NCI-H1694 (cell line): ENCODE measurements around the gene OPCML.

Experiments
- DNase-seq: peaks from one replicate; lab custom pipeline; 2025; lab: John Stamatoyannopoulos, UW

OPCML gene

DNA sequence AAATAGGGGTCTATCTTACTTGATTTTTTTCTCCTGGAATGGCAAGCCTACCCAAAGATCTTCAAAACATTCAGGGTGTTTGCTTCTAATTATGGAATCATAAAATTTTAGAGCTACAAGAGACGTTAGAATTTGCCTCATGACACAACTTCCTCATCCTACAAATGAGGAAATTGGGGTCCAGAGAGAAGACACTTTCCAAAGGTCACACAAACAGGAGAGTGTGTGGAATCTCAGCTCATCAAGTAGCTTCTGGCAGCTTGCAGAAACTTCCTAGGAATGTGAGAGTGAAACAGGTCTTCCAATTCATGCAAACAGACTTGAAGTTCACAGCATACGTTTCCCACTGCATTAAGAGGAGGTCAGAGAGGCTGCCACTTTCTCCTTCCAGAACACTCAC lies 976.0 kb downstream of the OPCML start:
- no peak for DNase-seq

DNA sequence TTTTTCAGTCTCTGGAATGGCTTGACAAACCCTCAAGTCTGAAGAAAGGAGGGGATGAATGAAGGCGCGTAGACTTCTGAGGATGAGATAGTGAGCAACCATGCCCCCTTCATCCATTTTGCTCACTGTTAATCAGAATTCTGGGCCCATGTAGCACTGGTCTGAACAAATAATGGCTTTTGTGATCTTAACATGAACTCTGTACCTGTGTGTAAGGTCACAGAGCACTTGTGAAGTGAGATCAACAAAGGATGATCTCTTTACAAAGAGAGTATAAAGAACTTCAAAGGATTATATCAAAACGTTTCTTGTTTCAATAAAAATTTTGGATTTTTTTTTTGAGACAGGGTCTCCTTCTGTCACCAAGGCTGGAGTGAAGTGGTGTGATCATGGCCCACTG lies 976.7 kb downstream of the OPCML start:
- DNase-seq: no peak

DNA sequence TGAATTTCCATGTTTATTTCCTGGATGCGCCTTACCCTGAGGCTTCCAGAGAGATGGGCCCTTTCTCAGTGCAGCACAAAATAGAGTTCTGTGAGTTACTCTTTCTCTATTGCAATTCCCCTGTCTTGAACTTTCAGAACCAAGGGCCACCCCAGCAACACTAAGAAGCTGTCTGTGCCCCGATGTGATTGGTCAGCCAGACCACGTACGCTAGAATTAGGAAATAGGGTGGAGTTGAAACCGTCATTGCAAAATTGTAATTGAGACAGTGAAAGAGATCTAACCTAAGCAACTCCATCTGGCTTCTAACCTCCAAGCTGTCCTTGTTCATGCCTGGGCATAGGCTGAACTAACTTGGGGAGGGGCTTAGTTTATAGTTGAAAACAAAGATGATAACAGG lies 981.3 kb downstream of the OPCML start:
- DNase-seq: no peak

DNA sequence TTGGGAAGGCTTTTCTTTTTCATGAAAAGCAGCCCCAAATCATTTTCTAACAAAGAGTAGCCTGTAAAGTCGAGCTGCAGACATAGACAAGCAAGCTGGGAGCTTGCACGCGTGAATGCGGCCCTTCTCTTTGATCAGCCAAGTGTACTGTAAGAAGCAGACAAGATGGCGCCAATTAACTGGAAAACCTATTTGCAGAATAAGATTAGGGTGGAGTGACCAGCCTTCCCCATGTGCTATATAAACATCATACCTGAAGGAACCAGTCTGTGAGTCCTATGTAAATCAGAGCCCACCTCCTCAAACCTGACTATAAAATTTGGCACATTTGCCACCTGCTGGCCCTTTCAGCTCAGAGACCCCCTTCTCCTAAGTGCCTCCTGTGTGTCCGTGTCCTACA lies 982.7 kb downstream of the OPCML start:
- DNase-seq: no peak

DNA sequence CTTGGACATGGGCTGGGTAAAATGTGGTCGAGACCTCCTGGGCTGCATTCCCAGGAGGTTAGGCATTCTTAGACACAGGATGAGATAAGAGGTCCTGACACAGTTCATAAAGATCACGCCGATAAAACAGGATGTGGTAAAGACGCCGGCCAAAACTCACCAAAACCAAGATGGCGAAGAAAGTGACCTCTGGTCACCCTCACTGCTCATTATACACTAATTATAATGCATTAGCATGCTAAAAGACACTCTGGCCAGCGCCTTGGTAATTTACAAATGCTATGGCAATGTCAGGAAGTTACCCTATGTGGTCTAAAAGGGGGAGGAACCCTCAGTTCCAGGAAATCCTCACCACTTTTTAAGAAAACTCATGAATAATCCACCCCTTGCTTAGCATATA lies 983.3 kb downstream of the OPCML start:
- no peak for DNase-seq

DNA sequence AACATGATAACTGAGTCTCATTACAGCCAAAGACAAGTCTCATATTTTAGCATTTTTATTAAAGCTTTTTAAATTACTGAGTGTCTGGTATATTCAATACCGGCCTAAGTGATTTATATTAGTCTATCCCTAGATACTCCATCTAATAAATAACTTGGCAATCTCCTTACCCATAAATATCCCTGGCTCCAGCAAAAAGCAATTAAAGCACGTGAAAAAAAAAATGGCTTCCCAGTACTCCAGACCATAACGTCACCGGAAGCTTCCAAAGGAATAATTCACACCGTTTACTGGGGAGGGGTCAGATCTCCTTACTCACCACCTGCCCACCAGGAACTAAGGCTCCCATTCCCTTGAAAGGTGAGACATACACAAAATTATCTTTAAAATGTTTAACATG lies 988.3 kb downstream of the OPCML start:
- no peak for DNase-seq

DNA sequence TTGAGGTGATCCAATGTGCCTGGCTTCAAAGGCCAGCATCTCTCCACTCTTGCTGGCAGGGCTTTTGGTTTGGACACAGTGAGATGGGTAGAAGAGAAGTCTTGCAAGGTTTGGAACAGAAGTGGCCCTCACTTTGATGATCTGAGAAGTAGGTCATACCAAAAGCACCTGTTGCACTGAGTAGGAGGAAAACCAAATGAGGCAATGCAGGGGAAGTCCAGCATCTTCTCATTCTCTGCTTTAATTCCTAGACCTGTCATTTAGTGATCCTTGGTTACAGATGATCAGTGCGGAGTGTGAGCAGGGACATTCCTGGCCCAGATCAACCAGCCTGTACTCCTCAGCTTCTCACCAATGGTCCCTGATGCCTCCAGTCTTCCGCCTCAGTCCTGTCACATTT lies 990.5 kb downstream of the OPCML start:
- DNase-seq: no peak

DNA sequence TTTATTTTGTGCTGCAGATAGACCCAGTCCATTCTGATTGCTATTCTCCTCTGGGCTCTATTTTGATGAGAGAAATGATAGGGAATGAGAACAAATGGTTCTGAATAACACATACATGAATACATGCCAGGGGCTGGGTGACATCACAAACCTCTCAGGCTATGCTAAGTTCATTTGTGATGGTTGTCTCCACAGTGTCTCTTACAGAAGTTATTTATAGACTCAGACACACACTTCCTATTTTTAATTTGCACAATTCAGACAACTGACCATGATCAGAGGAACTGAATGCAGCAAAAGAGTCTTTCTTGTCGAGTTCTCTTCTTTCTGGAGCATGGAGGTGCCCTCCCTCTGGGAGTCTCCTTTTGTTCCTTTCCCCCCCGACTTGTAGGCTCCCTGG lies 991.7 kb downstream of the OPCML start:
- DNase-seq: no peak

DNA sequence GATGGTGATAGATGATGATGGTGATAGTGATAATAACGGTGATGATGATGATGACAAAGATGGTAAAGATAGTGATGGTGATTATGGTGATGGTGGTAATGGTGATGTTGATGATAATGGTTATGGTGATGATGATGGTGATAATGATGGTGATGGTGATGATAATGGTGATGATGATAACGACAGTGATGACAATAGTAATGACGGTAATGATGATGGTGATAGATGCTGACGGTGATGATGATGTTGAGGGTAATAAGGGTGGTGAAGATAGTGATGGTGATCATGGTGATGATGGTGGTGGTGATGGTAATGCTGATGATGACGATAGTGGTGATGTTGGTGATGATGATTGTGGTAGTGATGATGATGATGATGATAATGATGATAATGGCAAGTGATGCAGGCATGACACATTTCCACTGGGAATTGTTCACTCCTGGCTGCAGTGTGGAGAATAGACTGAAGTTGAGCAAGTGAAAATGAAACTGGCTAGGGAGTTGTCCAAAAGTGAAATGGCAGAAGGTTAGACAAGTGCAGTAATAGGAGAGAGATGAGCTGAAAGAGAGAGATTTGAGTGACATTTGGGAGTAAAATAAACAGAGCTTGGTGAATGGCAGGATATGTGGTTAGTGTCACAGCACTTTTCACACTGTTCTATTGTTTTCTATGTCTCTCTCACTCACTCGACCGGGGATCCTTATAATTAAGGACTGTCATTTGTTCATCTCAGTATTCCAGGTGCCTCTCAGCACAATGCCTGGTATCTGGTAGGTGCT lies 992.5 kb downstream of the OPCML start:
- DNase-seq: no peak

DNA sequence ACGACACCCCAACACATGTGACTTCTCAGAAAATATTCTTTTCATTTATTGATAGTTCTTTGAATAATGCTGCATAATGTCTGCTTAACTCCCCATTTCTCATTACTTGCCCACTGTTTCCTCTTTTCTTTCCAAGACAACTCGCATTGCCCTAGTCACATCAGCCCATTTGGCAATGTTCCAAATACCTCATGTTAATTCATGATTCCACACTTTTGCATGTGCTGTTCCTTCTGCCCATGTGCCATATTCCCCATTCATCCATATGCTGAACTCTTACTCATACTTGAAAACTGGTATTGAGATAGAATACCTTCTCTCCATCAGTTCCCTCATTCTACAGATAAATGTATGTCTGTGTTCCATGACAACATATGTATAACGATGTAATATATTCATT lies 993.7 kb downstream of the OPCML start:
- DNase-seq: no peak

DNA sequence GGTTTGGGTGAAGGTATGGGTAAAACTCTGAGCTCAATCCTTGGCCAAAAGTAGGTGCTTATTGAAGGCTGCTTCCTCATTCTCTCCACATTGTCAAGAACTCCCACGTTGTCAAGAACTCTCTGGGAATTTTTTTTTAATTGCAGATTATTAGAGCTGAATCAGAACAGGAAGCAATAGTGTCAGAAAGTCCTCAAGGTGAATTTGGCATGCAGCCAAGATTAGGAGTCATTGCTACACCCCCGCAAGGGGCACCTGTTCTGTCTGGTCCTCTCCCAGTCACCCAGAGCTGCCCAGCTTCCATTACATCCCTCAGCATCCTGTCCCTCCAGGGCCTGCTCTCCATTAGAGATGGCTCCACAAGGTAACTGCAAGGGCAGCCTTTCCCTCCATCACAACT lies 996.5 kb downstream of the OPCML start:
- no peak for DNase-seq

DNA sequence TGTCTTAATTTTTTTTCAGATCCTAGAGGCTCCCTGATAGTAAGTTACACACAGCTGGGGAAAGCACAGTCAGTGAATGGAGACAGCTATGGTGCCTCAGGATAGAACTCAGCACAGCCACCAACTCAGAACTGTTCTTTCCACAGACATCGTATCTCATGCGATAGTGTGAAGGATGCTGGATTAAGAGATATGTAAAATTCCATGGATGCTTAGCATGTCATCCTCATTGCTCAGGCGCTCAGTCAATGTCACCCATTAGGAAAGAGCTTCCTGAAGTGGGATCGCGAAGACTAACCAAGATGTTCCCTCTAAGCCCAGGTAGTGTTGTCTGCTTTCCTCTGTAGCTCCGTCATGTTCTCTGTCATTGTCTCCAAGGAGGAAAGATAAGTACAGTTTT lies 1000.4 kb downstream of the OPCML start:
- DNase-seq: no peak

DNA sequence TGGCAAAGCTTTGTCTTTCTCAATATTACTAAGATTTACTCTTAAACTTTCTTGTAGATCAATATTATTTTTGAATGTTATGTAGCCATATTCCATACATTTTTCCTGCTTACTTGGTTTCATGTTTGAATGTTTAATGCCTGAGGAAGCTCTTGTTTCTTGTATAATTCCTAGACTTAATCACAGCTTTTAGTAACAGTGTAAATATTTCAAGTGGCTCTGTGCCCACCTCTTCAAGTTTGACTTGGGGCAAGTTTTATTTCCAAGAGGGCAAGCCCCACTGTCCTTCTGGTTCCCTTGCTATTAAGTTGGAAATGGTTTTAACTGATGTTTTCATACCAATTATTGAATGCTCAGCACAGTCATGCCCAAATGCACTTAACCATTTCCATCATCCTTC lies 1004.1 kb downstream of the OPCML start:
- no peak for DNase-seq

DNA sequence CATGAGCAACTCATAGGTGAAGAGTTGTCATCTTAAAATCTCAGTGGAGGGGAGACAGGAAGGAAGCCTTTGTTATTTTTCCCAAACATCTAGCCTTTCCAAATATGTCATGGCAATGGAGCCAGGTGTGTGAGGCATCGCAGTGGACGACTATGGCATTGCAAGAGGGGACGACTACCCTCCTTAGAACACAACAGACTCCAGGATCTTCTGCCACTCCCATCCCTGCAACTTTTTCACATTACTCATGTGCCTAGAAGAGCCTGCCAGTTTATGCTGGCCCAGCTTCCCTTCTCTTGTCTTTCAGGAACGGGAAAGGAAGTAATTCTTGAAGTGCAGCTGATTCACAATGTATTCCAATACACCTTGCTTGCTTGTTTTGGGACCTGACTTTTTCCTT lies 1008.4 kb downstream of the OPCML start:
- DNase-seq: no peak

DNA sequence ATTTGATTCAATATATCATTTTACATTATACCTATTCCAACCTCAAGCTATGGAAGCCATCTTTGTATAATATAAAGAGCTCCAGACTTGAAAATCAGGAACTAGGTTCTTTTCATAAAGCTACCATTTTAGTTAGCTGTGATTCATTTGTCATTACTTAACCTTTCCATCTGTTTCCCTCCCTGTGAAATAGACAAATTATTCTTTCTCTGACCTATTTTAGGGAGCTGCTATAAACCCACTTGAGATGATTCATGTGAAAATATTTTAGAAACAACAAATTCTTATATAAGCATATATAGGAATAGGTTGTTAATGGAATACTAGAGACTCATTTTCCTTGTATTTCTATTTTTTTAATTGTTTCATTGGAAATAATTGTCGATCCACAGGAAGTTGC lies 1012.1 kb downstream of the OPCML start:
- no peak for DNase-seq

DNA sequence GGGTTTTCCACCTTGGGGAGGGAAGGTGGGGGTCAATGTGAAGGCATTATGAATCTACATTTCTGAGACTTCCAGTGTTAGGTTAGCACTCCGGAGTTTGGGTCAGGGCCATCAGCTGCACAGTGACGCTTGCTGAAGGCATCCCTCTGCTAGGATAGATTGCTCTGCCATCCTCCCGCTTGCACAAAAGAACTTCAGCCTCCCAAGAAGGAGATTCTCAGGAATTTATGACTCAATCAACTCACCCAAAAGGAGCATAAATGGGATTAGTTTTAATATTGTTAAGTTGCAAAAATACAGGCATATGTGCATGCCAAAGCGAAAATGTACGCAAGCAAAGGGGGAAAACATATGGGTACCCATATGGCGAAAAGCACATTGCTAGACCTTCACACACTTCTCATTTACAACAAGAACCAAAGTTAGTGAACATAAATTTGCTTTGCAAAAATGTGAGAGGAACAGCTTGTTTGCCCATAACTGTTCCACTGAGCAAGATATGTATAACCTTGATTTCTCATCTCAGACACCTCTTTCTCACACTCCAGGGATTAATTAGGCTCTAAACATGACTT lies 1013.0 kb downstream of the OPCML start:
- no peak for DNase-seq

DNA sequence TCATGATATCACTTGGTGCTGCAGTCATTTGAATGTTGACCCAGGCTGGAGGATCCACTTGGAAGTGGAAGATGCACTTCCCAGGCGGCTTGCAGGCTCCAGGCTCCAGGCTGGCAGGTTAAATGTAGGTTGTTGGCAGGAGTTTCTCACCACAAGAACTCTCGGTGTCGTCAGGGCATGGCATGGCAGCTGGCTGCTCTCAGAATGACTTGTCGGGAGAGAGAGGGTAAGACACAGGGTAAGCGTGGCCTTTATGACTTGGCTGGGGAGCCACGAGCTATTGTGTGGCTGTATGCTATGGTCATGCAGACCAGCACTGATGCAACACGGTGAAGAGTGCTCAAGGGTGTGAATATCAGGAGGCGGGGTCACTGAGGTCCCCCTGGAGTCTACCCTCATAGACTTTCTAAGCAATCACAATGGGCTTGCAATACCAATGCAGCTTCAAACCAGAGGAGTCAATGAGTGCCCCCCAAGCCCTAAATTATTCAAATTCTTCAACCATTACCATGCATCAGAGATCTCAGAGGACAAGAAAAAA lies 1027.7 kb downstream of the OPCML start:
- DNase-seq: no peak

DNA sequence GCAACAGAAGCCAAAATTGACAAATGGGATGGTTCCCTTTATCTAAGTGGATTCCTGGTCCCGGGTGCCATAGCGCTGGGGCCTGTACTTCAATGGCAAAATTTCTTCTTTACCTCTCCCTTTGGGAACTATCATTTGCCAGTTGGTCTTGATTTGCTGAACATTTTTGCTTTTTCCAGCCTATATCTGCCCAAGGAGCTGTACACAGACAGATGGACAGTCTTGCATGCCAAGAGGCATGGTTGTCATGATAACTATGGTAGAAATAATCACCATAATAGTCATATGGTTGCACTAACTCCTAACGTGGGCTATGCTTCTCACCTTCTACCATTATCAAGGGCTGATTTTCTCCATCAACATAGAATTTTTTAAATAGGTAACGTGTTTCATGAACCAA lies 1030.9 kb downstream of the OPCML start:
- no peak for DNase-seq

DNA sequence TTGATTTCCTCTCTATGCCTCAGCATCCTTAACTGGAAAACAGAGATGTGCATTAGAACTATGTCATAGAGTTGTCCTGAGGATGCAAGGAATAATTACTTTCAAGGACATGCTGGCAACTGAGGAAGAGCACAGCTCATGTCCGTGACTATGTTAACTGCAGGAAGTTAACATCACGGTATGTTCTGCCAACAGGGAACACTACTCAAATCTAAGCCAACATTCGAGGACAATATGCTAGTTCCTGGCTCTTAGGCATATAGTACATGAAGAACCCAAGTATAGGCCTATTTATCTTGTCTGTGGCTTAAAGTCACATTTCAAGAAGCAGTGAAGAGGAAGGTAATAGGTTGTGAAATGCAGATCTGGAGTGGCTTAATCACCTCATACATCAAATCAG lies 1032.6 kb downstream of the OPCML start:
- DNase-seq: no peak

DNA sequence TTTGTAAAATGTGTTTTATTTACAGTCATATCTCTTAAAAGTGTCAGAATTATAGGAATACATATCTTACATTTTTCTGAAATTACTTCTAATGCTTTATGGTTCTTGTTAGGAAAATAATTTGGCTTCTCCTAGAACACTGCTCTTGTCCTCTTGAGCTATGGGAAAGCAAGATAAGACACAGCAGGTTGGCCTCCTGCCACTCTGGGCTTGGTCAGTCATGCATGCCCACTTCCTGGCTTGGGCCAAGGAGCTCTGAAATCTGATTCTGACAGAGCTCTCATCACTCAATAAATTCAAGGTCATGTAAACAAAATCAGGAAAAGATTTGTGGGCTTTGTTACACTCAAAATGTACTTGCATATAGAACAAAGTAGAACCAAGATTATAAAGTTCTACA lies 1036.0 kb downstream of the OPCML start:
- no peak for DNase-seq

DNA sequence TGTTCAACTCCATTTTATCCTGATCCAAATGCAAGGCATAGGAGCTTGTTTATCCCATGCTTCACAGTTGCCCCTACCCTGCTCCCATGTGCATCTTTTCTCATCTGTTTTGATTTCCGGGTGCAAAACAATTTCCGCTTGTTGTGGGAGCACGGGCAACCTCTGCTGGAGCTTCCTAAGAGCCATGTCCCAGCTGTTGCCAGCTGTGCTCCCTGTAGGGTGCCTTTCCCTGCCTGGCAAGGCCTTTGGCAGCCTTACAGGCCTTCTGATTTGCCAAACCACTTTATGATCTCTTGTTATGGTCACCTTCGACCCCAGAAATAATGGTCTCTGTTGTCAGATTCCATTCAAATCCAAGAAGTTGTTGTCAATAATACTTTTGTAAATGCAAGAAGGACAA lies 1038.5 kb downstream of the OPCML start:
- no peak for DNase-seq

DNA sequence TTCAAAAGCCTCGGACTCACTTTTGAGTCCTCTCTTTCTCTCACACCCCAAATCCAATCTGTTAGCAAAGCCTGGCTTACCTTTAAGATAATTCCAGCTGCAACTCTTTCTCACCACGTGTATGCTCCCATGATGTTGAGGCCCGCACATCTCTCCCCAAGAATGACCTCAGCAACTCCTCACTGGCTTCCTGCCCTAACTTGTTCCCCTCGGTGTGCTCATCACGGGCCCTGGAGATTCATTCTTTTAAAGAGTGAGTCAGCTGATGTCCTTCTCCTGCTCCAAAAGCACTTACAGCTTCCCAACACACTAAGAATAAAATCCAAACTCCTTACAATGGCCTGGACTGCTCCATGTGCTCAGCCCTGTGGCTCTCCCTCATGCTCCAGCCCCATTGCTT lies 1041.3 kb downstream of the OPCML start:
- DNase-seq: no peak

DNA sequence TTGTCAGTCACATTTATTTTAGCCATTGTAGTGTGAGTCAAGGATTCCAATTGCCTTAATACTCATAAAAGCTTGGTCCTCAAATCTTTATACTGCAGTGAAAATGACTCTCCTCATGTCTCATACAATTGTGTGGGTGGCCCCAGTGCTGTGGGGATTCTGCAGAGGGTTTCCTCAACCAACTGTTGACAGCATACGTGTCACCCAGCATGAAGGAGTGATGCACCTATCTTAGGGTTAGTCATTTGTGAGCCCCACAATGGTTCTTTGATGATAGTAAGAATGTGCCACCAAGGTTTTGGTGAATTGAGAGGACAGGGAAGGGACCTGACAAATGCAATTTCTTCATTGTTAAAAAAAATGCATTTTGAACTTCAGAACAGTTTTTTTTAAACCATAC lies 1046.2 kb downstream of the OPCML start:
- no peak for DNase-seq

DNA sequence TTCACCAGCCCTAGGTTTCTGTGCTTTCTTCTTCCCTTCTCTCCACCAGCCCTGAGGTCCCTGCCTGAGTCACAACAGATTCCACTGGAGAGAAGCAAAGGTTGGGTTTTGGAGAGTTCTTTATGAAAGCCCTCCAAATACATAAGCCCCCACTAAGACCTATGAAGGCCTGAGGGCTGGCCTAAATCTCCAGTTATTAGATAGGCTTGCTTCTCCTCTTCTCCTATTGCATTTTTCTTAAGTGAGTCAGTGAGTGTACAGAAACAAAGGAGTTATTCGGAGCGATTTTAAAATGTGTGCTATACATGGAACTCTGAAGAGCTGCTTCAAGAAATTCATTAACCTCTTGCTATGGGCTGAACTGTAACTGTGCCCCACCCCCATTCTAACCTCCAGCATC lies 1057.3 kb downstream of the OPCML start:
- DNase-seq: no peak
